PC-9 (cell line): Measurements from ENCODE around the gene FAM3B. TPM values are rescaled to one million over a fixed set of nuclear protein-coding genes. Genes with fewer than 3 reads are reported as not detected.

Experiments used
- BruUV-seq: library from RNA; stranded (reverse); fragments of 400-500 nt; replicated peaks from 2 replicates; lab custom pipeline; 2021; lab: Mats Ljungman, UMichigan
- CTCF ChIA-PET: fragments of 300-600 bp; sonication (Branson Sonifier 250); formaldehyde crosslinking; loops from one replicate; lab custom pipeline; 2022; ENCODE audit warnings: antibody characterized with exemption; lab: Charles Lee
- POLR2A ChIA-PET: fragments of 300-600 bp; sonication (Branson Sonifier 250); formaldehyde crosslinking; loops from one replicate; lab custom pipeline; 2022; ENCODE audit warnings: antibody characterized with exemption; ENCODE audit not compliant: unreplicated experiment; lab: Charles Lee
- DNase-seq, 2 experiments: peaks; one replicate each; pipeline versions ENCODE4 v3.0.0 to v3.0.0-alpha.2; 2015 to 2022; ENCODE audit warnings: mixed read lengths in 1 of 2
- H2AFZ ChIP-seq: fragments of 200-600 bp; sonication (generic); 2 replicates; pipeline ENCODE4 v1.8.1; 2017; ENCODE audit warnings: antibody characterized with exemption
- H3F3A ChIP-seq: fragments of 200-600 bp; sonication (generic); 2 replicates; pipeline ENCODE4 v1.8.1; 2017; ENCODE audit warnings: antibody characterized with exemption, mild to moderate bottlenecking, low read depth; ENCODE audit not compliant: insufficient read depth
- H3K27ac ChIP-seq: fragments of 200-600 bp; sonication (generic); 2 replicates; pipeline ENCODE4 v1.6.1; 2016; ENCODE audit warnings: mixed run types
- H3K27me3 ChIP-seq: fragments of 200-600 bp; sonication (generic); 2 replicates; pipeline ENCODE4 v1.6.1; 2016; ENCODE audit warnings: low read depth, mixed run types; ENCODE audit not compliant: insufficient read depth
- H3K36me3 ChIP-seq: fragments of 200-600 bp; sonication (generic); 2 replicates; pipeline ENCODE4 v1.6.1; 2016; ENCODE audit warnings: low read depth, mixed run types
- H3K4me1 ChIP-seq: fragments of 200-600 bp; sonication (generic); replicated peaks from 2 replicates; pipeline ENCODE4 v1.6.1; 2016; ENCODE audit warnings: mixed run types; ENCODE audit not compliant: insufficient read depth
- H3K4me2 ChIP-seq: fragments of 200-600 bp; sonication (generic); 2 replicates; pipeline ENCODE4 v1.6.1; 2017; ENCODE audit warnings: mixed run types
- H3K4me3 ChIP-seq: fragments of 200-600 bp; sonication (generic); 2 replicates; pipeline ENCODE4 v1.6.1; 2016; ENCODE audit warnings: mixed run types
- H3K79me2 ChIP-seq: fragments of 200-600 bp; sonication (generic); 2 replicates; pipeline ENCODE4 v1.6.1; 2017; ENCODE audit warnings: low read depth, mixed run types
- H3K9me2 ChIP-seq: fragments of 200-600 bp; sonication (generic); 2 replicates; pipeline ENCODE4 v1.8.1; 2017; ENCODE audit warnings: mild to moderate bottlenecking; ENCODE audit not compliant: insufficient read depth
- H3K9me3 ChIP-seq: fragments of 200-600 bp; sonication (generic); 2 replicates; pipeline ENCODE4 v1.8.1; 2016; ENCODE audit warnings: low read depth; ENCODE audit not compliant: insufficient read depth
- H4K20me1 ChIP-seq: fragments of 200-600 bp; sonication (generic); 2 replicates; pipeline ENCODE4 v1.8.1; 2017; ENCODE audit not compliant: insufficient read depth
- EZH2 ChIP-seq: fragments of 200-600 bp; sonication (generic); IDR thresholded peaks from 2 replicates; pipeline ENCODE4 v1.8.0; 2017; ENCODE audit warnings: antibody characterized with exemption, low read depth
- intact Hi-C: fragments of 100-400 bp; cut with micrococcal nuclease; formaldehyde crosslinking; loops from one replicate; pipeline ENCODE4 v1.10.0; 2022; ENCODE audit not compliant: unreplicated experiment
- total RNA-seq: library from RNA; stranded (reverse); gene quantifications from 2 replicates; pipeline ENCODE4 v1.2.3, GENCODE V29; 2021
- TF ChIP-seq, protein P1 (sequence below): fragments of 200-600 bp; sonication (generic); conservative IDR thresholded peaks from 2 replicates; pipeline ENCODE4 v1.6.1; 2017; ENCODE audit warnings: mixed run types, antibody characterized with exemption, mild to moderate bottlenecking, moderate library complexity

FAM3B gene
- total RNA-seq, 1 experiment from 2014 or later, result not detected

DNA sequence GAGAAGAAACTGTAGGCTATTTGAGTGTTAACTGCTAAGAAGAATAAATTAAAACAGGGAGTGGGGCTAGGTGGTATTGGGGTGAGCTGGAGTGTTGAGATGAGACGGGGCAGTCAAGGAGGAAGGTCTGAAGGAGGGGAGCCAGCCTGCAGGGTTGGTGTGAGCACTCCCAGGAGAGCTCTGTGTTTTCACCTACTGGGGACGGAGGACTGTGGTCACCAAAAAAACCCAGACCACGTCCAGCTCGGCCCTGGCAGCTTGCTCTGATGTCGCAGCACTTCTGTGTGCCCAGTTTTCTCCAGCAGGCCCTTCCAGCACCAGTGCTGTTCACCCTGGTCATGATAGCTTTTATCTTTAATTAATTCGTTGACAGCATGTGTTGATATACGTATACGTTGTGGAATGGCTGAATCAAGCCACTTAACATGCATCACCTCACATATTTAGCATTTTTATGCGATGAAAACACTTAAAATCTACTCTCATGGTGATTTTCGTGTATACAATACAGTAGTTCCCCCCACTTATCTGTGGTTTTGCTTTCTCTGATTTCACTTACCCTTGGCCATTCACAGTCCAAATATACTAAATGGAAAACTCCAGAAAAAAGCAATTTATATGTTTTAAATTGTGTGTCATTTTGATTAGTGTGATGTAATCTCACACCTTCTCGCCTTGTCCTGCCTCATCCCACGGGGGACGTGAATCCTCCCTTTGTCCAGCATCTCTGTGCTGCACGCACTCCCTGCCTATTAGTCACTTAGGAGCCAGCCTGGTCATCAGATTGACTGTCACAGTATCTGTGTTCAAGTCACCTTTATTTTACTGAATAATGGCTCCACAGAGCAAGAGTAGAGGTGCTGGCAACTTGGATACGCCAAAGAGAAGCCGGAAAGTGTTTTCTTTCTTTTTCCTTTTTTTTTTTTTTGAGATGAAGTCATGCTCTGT, 12.3 kb downstream of the FAM3B start:
- DNase-seq, result no peak

DNA sequence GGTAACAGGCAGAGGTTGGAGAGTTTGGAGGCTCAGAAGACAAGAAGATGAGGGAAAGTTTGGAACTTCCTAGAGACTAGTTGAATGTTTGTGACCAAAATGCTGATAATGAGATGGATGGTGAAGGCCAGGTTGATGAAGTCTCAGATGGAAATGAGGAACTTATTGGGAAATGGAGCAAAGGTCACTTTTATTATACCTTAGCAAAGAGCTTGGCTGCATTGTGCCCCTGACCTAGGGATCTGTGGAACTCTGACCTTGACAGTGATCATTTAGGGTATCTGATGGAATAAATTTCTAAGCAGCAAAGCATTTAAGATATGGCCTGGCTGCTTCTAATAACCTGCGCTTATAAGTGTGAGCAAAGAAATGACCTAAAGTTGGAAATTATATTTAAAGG, 17.2 kb downstream of the FAM3B start:
- no peak for DNase-seq
- intact Hi-C loops, result no loop called here
- ChIA-PET CTCF (no interaction called here), POLR2A (no interaction called here)
- no peaks in the 10 kb centered on the region for H3F3A ChIP-seq
- H3K27ac ChIP-seq, result no peak overlapping the region
- no peak overlapping the region for H2AFZ ChIP-seq
- no peak overlapping the region for H3K4me3 ChIP-seq
- BruUV-seq, result no TSS peak
- H3K4me1 ChIP-seq, result no peaks in the 10 kb centered on the region
- no peaks in the 10 kb centered on the region for H4K20me1 ChIP-seq
- H3K9me2 ChIP-seq, result no peaks in the 10 kb centered on the region
- no peak for TF ChIP-seq EZH2
- TF ChIP-seq, protein P1, sequence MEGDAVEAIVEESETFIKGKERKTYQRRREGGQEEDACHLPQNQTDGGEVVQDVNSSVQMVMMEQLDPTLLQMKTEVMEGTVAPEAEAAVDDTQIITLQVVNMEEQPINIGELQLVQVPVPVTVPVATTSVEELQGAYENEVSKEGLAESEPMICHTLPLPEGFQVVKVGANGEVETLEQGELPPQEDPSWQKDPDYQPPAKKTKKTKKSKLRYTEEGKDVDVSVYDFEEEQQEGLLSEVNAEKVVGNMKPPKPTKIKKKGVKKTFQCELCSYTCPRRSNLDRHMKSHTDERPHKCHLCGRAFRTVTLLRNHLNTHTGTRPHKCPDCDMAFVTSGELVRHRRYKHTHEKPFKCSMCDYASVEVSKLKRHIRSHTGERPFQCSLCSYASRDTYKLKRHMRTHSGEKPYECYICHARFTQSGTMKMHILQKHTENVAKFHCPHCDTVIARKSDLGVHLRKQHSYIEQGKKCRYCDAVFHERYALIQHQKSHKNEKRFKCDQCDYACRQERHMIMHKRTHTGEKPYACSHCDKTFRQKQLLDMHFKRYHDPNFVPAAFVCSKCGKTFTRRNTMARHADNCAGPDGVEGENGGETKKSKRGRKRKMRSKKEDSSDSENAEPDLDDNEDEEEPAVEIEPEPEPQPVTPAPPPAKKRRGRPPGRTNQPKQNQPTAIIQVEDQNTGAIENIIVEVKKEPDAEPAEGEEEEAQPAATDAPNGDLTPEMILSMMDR, result no peak
- H3K27me3 ChIP-seq, result no peaks in the 10 kb centered on the region
- H3K79me2 ChIP-seq, result no peaks in the 10 kb centered on the region
- no peaks in the 10 kb centered on the region for H3K9me3 ChIP-seq
- no peaks in the 10 kb centered on the region for H3K36me3 ChIP-seq
- no peak overlapping the region for H3K4me2 ChIP-seq

More for the DNA sequence above, 12.3 kb downstream of the FAM3B start:
- no peaks in the 10 kb centered on the region for H4K20me1 ChIP-seq
- no TSS peak for BruUV-seq
- H3K9me2 ChIP-seq, result no peaks in the 10 kb centered on the region
- no peak overlapping the region for H2AFZ ChIP-seq
- no peak overlapping the region for H3K4me3 ChIP-seq
- no peak overlapping the region for H3K4me2 ChIP-seq
- POLR2A ChIA-PET, result no interaction called here
- H3K79me2 ChIP-seq, result no peaks in the 10 kb centered on the region
- no peaks in the 10 kb centered on the region for H3K4me1 ChIP-seq
- no peak overlapping the region for H3K27ac ChIP-seq
- H3F3A ChIP-seq, result no peaks in the 10 kb centered on the region
- H3K9me3 ChIP-seq, result no peaks in the 10 kb centered on the region
- no peaks in the 10 kb centered on the region for H3K36me3 ChIP-seq
- CTCF ChIA-PET, result no interaction called here
- intact Hi-C loops, result no loop called here
- H3K27me3 ChIP-seq, result no peaks in the 10 kb centered on the region
- TF ChIP-seq, protein P1, result no peak
- TF ChIP-seq EZH2, result no peak

DNA sequence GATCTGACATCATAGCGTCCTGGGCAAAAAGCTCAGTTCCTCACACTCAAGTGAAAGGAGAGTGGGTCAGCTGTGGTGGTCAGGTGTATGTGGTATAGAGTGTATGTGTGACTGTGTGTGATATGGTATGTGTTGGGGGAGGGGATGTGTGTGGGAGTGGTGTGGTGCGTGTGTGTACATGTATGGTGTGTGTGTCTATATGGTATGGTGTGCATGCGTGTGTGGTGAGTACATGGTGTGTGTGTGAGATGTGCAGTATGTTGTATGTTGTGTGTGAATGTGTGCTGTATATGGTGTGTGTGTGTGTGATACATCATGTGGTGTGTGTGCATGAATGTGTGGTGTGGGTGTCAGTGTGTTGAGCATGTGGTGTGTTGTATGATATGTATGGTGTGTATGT, 20.9 kb downstream of the FAM3B start:
- CTCF ChIA-PET, result no interaction called here
- Histone ChIP-seq H3K9me2 (no peaks in the 10 kb centered on the region), H3K4me1 (no peaks in the 10 kb centered on the region), H3K27me3 (no peaks in the 10 kb centered on the region), H3K79me2 (no peaks in the 10 kb centered on the region), H4K20me1 (no peaks in the 10 kb centered on the region), H2AFZ (no peak overlapping the region), H3K4me3 (no peak overlapping the region), H3K9me3 (no peaks in the 10 kb centered on the region), H3F3A (no peaks in the 10 kb centered on the region), H3K4me2 (no peak overlapping the region), H3K36me3 (no peaks in the 10 kb centered on the region), H3K27ac (no peak overlapping the region)
- POLR2A ChIA-PET, result no interaction called here
- no peak for DNase-seq
- intact Hi-C loops, result no loop called here
- BruUV-seq, result no TSS peak
- TF ChIP-seq, protein P1, result no peak
- no peak for TF ChIP-seq EZH2
